ENCODE results near the gene CKMT1B.
"Not testable (repeated sequence)": the region's sequence is repeated elsewhere in the genome, so short reads cannot be mapped to it uniquely, and the experiment has no call there.

CKMT1B gene

DNA sequence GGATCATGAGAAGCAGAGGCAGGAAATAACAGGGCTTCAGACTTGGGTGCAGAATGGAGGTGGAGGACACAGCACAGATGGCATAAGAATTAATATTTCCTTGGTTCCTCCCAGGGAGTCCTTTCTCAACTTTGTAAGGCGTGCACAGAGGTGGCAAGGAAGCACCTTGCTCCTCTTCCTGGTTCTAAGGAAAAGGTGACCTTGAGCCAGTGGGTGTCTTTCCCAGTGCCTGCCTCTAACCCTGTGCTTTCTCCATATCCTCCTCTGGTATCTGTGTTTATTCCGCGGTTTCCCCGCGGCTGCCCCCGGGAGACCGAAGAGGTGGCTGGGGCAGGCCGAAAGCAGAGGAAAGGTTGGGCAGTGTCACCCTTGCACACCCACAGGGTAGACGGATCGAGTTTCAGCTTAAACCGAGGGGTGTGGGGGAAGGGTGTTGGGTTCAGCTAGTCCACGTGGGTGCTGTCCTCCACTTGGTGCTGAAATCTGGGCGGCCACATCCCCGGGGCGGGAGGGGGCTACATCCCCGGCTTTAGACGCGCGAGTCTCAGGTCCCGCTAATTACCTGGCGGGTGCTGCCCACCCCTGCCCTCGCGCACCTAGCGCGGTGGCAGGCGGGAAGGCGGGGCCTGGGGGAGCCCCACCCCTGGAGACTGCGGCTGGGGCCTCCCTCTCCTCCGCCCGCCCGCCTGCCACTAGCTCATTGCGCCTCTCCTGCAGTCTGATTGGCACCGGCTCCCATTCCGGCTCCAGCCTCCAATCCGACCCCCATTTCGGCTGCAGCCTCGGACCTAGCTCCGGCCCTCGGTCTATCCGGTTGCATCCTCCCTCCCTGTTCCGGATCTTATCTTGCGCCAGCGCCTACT, at the start of gene CKMT1B:
TSS of gene CKMT1B (plus strand) at position 700 of the 863 bp plus-strand sequence. CDS start 192 bp downstream, outside the sequence.
- not testable (repeated sequence) for DNase-seq

DNA sequence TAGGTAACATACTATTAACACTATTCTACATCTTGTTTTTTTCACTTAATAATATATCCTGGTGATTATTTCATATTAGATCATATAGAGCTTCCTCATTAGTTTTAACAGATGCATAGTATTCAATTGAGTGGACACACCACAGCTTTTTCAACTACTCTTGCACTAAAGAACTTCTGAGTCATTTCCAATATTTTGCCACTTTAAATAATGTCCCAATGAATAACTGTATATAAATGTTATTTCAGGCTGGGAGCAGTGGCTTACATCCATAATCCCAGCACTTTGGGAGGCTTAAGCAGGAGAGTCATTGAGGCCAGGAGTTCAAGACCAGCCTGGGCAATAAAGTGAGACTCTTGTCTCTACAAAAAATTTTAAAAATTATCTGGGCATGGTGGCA, 49.6 kb upstream of the CKMT1B start:
- DNase-seq, result no peak

DNA sequence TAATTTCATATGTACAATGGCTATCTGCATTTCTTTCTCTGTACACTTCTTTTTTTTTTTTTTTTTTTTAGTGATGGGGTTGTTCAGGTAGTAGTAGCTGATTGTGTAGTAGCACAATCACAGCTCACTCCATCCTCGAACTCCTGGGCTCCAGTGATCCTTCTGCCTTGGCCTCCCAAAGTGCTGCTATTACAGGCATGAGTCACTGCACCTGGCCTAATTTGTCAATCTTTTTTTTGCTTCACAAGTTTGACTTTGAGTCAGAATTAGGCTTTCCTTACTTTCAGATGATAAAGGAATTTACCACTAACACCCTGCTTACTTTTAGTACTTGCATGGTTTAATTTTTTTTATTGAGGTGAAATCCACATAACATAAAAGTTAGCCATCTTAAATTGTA, 48.4 kb upstream of the CKMT1B start:
- DNase-seq, result no peak

DNA sequence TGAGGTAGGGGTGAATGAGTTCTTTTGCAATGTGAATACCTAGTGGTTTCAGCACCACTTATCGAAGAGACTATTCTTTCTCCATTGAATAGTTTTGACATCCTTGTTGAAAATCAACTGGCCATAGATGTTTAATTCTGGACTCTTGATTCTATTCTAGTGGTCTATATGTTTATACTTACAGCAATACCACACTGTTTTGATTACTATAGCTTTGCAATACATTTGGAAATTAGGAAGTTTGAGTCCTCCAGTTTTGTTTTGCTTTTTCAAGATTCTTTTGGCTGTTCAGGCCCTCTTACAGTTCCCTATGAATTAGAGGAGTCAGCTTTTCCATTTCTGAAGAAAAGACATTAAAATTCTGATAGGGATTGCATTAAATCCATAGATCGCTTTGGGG, 46.3 kb upstream of the CKMT1B start:
- no peak for DNase-seq

DNA sequence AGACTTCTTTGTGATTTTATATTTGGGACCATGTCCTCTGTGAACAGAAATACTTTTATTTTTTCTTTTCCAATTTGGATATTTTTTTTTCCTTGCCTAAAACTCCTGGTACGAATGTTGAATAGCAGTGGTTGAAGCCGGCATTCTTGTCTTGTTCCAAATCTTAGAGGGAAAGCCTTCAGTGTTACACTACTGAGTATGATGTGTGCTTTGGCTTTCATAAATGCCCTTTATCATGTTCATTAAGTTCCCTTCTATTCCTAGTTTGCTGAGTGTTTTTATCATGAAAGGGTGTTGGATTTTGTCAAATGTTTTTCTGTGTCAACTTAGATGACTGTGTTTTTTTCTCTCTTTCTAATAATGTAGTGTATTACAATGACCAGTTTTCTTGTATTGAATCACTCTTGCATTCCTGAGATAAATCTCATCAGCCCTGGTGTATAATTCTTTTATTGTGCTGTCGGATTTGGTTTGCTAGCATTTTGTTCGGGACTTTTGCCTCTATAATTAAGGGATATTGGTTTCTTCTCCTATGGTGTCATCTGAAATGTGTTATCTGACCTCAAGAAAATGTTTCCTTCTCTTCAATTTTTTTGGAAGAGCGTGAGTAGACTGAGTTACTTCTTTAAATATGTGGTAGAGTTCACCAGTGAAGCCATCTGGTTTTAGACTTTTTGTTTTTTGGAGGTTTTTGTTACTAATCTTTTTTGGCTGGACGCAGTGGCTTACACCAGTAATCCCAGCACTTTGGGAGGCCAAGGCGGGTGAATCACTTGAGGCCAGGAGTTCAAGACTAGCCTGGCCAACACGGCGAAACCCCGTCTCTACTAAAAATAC, 43.1 kb upstream of the CKMT1B start:
- DNase-seq, result no peak

DNA sequence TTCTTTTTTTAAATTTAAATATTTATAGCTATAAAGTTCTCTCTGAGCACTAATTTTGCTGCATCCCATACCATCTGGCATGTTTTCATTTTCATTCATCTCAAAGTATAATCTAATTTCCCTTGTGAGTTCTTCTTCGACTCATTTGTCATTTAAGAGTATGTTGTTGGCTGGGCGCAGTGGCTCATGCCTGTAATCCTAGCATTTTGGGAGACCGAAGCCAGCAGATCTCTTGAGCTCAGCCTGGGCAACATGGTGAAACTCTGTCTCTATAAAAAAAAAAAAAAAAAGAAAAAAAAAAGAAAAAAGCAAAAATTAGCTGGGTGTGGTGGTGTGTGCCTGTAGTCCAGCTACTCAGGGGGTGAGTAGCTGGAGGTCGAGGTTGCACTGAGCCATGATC, 41.6 kb upstream of the CKMT1B start:
- no peak for DNase-seq

DNA sequence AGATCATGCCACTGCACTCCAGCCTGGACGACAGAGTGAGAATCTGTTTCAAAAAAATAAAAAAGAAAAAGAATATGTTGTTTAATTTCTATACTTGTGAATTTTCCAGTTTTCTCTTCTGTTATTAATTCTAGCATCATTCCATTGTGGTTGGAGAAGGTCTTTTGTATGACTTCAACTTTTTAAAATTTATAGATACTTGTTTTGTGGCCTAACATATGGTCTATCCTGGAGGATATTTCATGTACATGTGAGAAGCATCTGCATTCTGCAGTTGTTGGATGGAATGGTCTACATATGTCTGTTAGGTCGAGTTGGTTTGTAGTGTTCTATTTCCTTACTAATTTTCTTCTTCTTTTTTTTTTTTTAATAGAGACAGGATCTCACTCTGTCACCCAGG, 40.8 kb upstream of the CKMT1B start:
- no peak for DNase-seq

DNA sequence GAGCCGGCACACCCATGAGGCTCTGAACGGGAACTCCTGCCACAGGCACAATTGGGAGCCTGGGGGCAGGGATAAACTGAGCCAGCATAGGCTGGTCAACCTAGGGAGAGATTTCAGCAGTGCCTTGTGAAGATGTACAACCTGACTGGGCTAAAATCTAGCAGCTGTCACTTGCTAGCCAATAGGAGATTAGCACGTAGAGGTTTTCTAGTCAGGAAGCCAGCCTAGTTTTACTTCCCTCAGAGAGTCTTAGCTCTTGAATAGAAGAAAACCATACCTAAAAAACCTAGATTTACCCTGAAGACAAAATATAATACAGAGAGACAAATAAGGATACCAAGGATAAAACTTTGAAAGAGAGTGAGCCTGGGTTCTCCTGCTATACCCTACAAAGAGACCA, 31.1 kb upstream of the CKMT1B start:
- DNase-seq, result not testable (repeated sequence)

DNA sequence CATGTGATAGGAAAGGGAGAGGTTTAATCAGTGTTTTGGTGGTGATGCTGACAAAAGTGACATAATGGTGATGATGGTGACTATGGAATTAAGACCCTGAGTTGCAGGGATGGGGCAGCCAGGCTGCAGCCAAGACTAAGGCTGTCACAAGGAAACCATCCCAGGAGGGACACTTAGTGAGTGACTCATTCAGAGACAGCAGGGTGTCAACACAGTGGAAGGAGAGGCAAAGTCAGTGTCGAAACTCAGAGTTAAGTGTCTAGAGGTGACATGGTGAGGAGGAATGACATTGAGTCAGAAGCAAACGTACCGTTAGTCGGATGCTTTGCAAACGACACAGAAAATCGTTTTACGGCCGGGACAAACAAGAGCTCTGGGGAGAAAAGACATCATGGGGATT, 30.0 kb upstream of the CKMT1B start:
- DNase-seq, result not testable (repeated sequence)

DNA sequence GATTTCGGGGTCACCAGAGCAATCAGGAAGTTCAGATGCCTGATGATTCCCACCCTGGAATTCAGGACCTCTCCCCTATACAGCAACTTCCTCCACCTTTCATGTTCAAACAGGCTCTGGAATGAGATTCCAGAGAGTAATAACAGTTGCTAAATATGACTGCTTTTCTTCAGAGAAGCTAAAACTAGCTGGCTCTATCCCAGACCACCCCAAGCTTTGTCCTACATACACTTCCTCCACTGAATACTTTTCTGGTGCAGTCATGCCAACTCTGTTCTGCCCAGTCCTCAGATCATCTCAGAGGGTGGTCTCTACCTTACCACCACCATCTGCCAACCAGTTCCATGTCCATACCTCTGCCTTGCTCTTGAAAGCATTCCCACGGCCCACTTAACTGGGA, 27.2 kb upstream of the CKMT1B start:
- DNase-seq, result not testable (repeated sequence)

DNA sequence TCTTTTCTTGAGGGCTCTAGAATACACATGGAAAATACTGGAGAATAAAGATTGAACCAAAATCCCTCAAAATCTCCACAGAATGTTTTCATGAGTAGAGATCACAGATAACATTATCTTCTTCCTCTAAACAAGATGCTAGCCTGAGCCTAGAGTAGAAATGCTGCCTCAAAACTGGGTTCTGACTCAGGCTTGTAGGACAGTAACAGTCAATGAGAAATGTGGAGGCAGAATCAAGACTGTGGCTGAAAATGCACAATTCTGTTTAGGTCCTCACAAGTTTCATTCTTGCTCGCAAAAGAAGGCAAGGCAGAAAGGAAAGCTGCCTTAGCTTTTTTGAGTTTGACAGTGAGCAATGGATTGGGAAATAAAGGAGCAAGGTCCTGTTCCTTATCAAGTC, 19.2 kb upstream of the CKMT1B start:
- not testable (repeated sequence) for DNase-seq

DNA sequence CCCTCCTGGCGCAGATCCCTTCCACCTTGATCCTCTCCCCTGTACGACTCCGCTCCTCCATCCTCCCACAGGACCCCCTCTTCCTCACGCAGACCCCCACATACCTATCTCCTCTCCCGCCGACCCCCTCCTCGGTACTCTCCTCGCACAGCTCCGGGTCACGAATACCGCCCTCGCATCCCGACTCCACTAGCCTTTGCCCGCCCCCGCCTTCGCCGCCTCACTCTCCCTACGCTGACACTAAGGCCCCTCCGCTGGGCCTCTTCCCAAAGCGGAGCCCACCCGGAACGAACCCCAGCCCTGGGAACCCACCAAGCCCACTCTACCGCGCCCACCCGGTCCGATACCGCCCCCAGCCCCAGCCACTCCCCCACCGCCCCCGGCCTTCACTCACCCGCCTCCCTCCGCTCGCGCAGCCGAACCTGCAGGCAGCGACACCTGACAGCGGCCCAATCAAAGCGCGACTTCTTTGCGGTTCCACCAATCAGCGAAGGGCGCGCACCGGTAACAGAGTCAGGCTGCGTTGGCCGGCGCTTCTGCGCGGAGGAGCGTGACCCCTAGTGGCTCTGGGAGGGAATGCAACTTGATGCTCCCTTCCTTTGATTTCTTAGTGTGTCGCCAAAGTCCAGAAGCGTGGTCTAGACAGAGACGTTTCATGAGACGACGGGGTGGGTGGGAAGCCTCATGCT, 3.9 kb upstream of the CKMT1B start, which contains the start of gene PPIP5K1:
TSS of gene PPIP5K1 (minus strand) at position 431 of the 689 bp plus-strand sequence. CDS start 5,704 bp downstream, outside the sequence.
- not testable (repeated sequence) for DNase-seq

DNA sequence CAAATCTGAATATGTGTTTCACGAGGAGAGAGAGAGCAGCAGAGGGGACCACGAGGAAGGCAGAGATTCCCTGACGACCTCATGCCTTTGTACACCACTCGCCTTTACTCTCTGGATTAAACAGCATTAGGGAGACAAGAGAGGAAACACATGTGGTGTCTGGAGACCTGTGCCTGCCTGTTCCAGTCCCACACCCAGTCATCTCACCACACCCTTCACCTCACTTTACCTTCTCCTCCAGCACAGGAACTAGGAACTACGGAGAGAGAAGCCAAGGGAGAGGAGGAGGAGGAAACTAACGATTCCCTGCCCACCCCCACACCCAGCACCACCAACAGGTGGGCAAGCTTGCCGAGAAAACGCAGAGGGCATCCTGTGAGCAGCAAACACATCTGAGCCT, 986 bp upstream of the CKMT1B start:
- not testable (repeated sequence) for DNase-seq

DNA sequence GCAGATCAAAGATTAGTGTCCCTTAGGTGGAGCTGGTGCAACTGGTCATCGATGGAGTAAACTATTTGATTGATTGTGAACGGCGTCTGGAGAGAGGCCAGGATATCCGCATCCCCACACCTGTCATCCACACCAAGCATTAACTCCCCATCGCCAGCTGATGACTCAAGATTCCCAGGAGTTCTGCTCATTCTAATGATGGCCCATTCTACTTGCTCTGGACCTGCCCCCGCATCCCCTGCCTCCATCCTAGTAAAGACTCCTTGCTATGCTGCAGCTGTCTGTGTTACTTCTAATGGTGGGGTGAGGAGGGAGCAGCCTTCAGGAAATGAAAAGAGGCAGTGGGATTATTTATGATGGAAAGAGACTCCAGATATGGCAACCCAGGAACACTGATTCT, 5.3 kb downstream of the CKMT1B start:
- not testable (repeated sequence) for DNase-seq

DNA sequence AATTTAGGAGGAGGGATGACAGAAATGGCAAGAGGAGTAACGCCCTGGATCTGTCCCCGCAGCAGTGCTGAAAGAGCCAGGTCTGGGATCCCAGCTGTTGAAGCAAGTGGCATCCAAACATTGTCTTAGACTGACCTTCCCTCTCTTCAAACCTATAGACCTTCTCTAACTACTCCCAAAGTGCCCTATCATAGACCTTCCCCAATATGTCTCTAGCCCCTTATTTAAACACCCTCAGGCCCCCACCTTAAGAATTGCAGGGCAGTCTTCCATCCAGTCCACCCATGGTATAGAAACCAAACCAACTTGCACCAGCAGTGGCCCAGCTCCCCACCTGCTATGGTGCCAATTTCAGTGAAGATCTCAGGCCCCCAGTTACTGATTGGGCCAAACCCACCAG, 6.4 kb downstream of the CKMT1B start:
- not testable (repeated sequence) for DNase-seq

DNA sequence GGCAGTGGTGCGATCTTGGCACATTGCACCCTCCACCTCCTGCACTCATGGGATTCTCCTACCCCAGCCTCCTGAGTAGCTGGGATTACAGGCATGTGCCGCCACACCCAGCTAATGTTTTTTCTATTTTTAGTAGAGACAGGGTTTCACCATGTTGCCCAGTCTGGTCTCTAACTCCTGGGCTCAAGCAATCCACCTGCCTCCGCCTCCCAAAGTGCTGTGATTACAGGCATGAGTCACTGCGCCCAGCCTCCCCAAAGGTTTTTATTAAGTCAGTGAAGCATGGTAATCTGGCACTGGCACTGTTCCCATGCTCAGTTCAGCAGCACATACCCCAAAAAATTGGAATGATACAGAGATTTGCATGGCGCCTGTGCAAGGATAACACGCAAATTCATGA, 8.4 kb downstream of the CKMT1B start:
- DNase-seq, result not testable (repeated sequence)

DNA sequence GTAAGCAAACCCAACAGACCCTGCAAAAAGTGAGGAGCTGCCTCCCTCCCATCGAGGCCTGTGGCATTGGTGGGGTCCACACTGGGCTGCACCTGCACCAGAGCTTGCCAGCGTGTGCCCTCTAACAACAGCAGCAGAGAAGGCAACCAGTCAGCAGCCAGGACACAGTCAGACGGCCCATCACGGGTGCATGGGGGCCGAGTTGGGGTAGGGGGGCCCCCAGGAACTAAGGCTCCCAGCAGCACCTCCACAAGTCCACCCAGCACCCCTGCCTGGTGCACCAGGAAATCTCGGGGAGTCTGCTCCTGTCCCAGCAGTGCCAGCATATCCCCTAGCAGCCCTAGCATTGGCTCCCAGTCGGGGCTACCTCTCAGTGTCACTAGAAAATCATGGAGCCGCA, 23.9 kb downstream of the CKMT1B start:
- DNase-seq, result not testable (repeated sequence)

DNA sequence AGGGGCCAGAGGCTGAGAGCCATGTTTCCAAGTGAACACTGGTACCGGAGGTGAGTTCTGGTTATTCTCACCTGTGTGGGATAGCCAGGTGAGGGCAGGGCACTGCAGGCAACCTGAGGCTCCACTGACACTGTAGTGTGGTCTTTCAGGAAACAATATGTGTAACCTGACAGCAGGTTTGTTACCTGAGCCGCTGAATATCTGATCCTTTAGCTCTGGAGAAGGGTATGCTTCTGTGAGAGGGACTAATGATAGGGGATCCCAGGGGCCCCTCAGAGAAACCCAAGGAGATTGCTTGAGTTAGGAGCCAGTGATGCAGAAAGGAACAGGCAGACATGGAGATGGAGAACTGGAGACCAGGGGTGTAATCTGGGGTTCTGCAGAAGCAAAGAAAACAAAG, 24.9 kb downstream of the CKMT1B start, which contains the start of gene STRC:
TSS of gene STRC (minus strand) at position 101 of the 400 bp plus-strand sequence. CDS start at position 23, 78 bp downstream.
- DNase-seq, result not testable (repeated sequence)

DNA sequence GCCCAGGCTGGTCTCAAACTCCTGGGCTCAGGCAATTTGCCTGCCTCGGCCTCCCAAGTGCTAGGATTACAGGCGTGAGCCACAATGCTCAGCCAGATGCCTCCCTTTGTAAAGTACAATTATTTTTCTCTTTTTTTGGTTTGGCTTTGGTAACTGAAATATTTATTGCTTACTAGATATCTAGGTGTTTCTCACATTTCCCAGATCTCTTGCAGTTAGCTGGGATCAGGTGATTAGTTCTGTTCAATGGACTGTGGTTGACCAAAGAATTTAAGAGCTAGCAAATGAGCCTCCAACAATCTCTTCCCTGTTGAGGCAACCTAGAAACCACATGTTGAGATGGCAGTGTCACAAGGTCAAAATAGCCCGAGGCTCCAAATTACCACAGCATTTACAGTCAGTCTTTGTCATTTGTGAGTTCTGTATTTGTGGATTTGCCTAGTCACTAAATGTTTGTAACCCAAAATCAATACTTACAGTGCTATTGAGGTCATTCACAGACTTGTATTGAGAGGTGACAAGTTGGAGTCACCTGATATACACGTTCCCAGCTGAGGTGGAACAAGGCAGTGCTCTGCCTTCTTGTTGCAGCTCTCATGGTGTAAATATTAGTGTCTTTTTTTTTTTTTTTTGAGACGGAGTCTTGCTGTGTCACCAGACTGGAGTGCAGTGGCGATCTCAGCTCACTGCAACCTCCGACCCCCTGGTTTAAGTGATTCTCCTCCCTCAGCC, 28.4 kb downstream of the CKMT1B start:
- DNase-seq, result not testable (repeated sequence)

DNA sequence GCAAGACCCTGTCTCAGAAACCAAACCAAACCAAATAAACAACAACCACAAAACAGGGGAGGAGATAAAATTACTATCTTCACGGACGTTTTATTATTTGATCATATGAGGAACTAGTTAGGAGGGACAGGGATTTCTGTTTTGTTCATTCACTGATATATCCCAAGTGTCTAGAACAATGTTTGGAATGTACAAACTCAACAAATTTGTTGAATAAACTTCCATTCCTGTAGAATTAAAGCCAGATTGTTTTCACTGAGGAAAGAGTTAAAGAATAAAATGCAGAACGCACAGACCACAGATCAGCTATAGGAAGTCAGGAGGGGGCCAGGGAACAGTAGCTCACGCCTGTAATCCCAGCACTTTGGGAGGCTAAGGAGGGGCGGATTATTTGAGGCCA, 31.3 kb downstream of the CKMT1B start:
- DNase-seq, result no peak

DNA sequence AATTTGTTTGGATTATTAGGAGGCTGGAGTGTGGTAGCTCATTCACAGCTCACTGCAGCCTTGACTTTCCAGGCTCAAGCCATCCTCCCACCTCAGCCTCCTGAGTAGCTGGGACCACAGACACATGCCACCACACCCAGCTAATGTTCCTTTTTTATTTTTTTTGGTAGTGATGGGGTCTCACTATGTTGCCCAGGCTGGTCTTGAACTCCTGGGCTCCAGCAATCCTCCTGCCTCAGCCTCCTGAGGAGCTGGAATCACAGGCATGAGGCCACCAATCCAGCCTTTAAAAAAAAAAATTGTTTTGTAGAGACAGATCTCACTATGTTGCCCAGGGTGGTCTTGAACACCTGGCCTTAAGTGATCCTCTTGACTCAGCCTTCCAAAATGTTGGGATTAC, 33.1 kb downstream of the CKMT1B start:
- DNase-seq, result not testable (repeated sequence)
